WERI-Rb-1 (cell line): ENCODE results near the gene SFMBT2.

Experiments
- DNase-seq: peaks from one replicate; pipeline ENCODE4 v3.0.0-alpha.2; 2020
- H3K27ac ChIP-seq: fragments of 250-450 bp; sonication (Bioruptor Pico); 2 replicates; pipeline ENCODE4 v1.5.1; 2020; ENCODE audit warnings: mild to moderate bottlenecking, moderate library complexity
- H3K27me3 ChIP-seq: fragments of 250-450 bp; sonication (Bioruptor Pico); 2 replicates; pipeline ENCODE4 v1.5.1; 2021; ENCODE audit warnings: mild to moderate bottlenecking, low read depth, moderate library complexity; ENCODE audit not compliant: insufficient read depth, severe bottlenecking
- H3K36me3 ChIP-seq: fragments of 250-450 bp; sonication (Bioruptor Pico); 2 replicates; pipeline ENCODE4 v1.5.1; 2020; ENCODE audit warnings: mild to moderate bottlenecking, moderate library complexity
- H3K4me3 ChIP-seq: 2 replicates; pipeline ENCODE4 v1.5.1; 2011; ENCODE audit warnings: low read depth, mild to moderate bottlenecking, control low read depth, low read length
- H3K9me3 ChIP-seq: fragments of 250-450 bp; sonication (Bioruptor Pico); 2 replicates; pipeline ENCODE4 v1.5.1; 2021; ENCODE audit warnings: mild to moderate bottlenecking, moderate library complexity; ENCODE audit not compliant: severe bottlenecking
- CTCF ChIP-seq: IDR thresholded peaks from 2 replicates; pipeline ENCODE4 v1.5.1; 2011; ENCODE audit warnings: low read depth, mild to moderate bottlenecking, control low read depth, inconsistent platforms, low read length

The SFMBT2 gene

DNA sequence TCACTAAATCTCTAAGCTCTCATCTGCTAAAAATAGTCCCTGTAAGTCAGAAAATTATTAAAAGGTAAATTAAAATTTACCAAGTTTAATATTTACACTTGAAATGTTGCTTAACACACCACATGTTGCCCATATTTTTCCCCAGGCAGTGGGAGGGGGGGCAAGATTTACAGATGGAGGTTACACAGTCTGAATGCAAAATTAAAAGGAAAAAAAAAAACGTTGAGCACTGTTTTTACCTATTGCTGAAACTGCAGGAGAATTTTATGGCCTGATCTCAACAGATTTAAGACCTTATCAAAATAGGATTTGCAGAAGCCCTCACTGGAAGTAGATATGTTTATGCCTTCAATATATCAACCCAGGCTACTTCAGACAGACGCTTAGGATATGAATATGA is 133.4 kb downstream of the SFMBT2 start:
- H3K9me3 ChIP-seq = no peaks in the 10 kb centered on the region
- no peak for DNase-seq
- peaks cover 3% of the 10 kb centered on the region for H3K27me3 ChIP-seq
- H3K4me3 ChIP-seq = no peak overlapping the region
- no peak for TF ChIP-seq CTCF
- H3K36me3 ChIP-seq = no peaks in the 10 kb centered on the region
- H3K27ac ChIP-seq = no peak overlapping the region

- DNase-seq = no peak
- no peaks in the 10 kb centered on the region for H3K36me3 ChIP-seq
- H3K27me3 ChIP-seq = peaks cover 3% of the 10 kb centered on the region
- H3K4me3 ChIP-seq = no peak overlapping the region
- H3K9me3 ChIP-seq = no peaks in the 10 kb centered on the region
- H3K27ac ChIP-seq = no peak overlapping the region
- TF ChIP-seq CTCF = no peak
Measured at GRCh38 chr10:7275761-7276440, 134.9 kb downstream of the SFMBT2 start.

DNA sequence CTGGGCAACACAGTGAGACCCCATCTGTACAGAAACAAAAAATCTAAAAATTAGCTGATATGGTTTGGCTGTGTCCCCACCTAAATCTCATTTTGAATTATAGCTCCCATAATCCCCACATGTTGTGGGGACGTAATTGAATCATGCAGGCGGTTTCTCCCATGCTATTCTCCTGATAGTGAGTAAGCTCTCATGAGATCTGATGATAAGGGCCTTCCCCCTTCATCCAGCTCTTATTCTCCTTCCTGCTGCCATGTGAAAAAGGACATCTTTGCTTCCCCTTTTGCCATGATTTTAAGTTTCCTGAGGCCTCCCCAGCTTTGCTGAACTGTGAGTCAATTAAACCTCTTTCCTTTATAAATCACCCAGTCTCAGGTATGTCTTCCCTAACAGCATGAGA is 136.5 kb downstream of the SFMBT2 start:
- no peak for TF ChIP-seq CTCF
- Histone ChIP-seq H3K9me3 (no peaks in the 10 kb centered on the region), H3K27me3 (peaks cover 8% of the 10 kb centered on the region), H3K27ac (no peak overlapping the region), H3K4me3 (no peak overlapping the region), H3K36me3 (no peaks in the 10 kb centered on the region)
- no peak for DNase-seq

GRCh38 chr10:7272008-7272407 is 138.8 kb downstream of the SFMBT2 start:
- H3K27me3 ChIP-seq = peaks cover 8% of the 10 kb centered on the region
- H3K9me3 ChIP-seq = no peaks in the 10 kb centered on the region
- DNase-seq = no peak
- no peaks in the 10 kb centered on the region for H3K36me3 ChIP-seq
- no peak overlapping the region for H3K27ac ChIP-seq
- no peak overlapping the region for H3K4me3 ChIP-seq
- no peak for TF ChIP-seq CTCF

GRCh38 chr10:7269988-7270387 is 140.8 kb downstream of the SFMBT2 start:
- Histone ChIP-seq H3K36me3 (no peaks in the 10 kb centered on the region), H3K9me3 (no peaks in the 10 kb centered on the region), H3K27me3 (peaks cover 6% of the 10 kb centered on the region), H3K27ac (no peak overlapping the region), H3K4me3 (no peak overlapping the region)
- no peak for TF ChIP-seq CTCF
- DNase-seq = no peak

DNA sequence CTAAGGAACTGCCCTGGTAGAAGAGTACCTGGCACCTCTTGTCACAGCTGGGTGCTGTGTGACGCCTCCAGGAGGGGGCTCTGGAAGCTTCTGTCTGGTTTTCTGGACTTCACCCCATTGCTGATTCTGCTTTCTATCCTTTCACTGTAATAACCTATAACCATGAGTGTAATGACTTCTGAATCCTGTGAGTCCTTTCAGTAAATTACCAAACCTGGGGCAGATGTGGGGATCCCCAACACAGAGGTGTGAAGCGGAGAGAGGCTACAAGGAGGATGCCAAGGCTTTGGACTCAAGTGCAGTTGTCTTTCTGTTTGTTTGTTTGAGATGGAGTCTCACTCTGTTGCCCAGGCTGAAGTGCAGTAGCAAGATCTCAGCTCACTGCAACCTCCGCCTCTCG is 143.7 kb downstream of the SFMBT2 start:
- H3K27me3 ChIP-seq = peaks cover 7% of the 10 kb centered on the region
- DNase-seq = no peak
- no peak overlapping the region for H3K4me3 ChIP-seq
- no peaks in the 10 kb centered on the region for H3K36me3 ChIP-seq
- no peak for TF ChIP-seq CTCF
- no peaks in the 10 kb centered on the region for H3K9me3 ChIP-seq
- no peak overlapping the region for H3K27ac ChIP-seq
